ENCODE measurements around the gene CELF3.

DNA sequence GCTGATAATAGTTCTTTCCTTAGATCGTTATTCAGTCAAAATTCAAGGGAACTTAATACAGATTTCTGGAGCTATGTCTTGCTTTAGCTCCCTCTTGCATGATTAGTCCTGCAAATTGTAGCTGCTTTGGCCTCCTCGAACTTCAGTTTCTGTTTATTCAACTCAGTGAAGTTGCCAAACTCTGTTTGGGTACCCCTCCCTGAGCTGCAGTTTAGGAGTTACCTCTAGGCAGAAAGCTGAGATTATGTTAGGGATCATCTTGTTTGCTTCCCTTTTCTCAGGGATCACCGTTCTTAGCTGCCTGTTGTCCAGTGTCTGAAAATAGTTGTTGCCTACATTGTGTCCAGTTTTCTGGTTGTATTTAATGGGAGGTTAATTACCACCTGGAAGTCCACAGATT lies 61.2 kb downstream of the CELF3 start:
- TF ChIP-seq, protein P1, sequence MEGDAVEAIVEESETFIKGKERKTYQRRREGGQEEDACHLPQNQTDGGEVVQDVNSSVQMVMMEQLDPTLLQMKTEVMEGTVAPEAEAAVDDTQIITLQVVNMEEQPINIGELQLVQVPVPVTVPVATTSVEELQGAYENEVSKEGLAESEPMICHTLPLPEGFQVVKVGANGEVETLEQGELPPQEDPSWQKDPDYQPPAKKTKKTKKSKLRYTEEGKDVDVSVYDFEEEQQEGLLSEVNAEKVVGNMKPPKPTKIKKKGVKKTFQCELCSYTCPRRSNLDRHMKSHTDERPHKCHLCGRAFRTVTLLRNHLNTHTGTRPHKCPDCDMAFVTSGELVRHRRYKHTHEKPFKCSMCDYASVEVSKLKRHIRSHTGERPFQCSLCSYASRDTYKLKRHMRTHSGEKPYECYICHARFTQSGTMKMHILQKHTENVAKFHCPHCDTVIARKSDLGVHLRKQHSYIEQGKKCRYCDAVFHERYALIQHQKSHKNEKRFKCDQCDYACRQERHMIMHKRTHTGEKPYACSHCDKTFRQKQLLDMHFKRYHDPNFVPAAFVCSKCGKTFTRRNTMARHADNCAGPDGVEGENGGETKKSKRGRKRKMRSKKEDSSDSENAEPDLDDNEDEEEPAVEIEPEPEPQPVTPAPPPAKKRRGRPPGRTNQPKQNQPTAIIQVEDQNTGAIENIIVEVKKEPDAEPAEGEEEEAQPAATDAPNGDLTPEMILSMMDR (IDR thresholded peaks at IDR 0.05) = no peak
- TF ChIP-seq EZH2 (IDR thresholded peaks at IDR 0.05; ENCODE audit: borderline replicate concordance, insufficient read depth, low read depth, low read length, poor library complexity, severe bottlenecking) = no peak
